Keratinocyte (primary cell): ENCODE data around the gene ULK4. TPM values are rescaled to one million over a fixed set of nuclear protein-coding genes. Genes with fewer than 3 reads are reported as not detected.

Experiments
- DNase-seq: peaks from one replicate; pipeline ENCODE4 v3.0.0-alpha.2; 2011; ENCODE audit warnings: low read depth, missing footprints, low spot score
- FAIRE-seq: peaks from 2 replicates; lab custom pipeline; 2011; peaks lifted over from hg19 to GRCh38; lab: Jason Lieb, UNC
- H2AFZ ChIP-seq: 2 replicates; pipeline ENCODE4 v1.6.0; 2012; ENCODE audit warnings: low read length, control low read depth, inconsistent platforms; ENCODE audit not compliant: control insufficient read depth
- H3K27ac ChIP-seq: 2 replicates; pipeline ENCODE4 v1.5.1; 2011; ENCODE audit warnings: low read length; ENCODE audit not compliant: control insufficient read depth, insufficient read depth
- H3K27me3 ChIP-seq: 3 replicates; pipeline ENCODE4 v1.6.0; 2011; ENCODE audit warnings: low read length; ENCODE audit not compliant: control insufficient read depth, insufficient read depth; ENCODE audit errors: extremely low read depth
- H3K36me3 ChIP-seq, 2 experiments: 2 replicates in 1 of 2; 3 replicates in 1 of 2; pipeline ENCODE4 v1.5.1; 2011; ENCODE audit warnings: low read length in 2 of 2, mild to moderate bottlenecking in 1 of 2; ENCODE audit not compliant: control insufficient read depth in 2 of 2, insufficient read depth in 2 of 2; ENCODE audit errors: extremely low read depth in 1 of 2
- H3K4me1 ChIP-seq: 3 replicates; pipeline ENCODE4 v1.5.1; 2011; ENCODE audit warnings: low read length; ENCODE audit not compliant: control insufficient read depth, insufficient read depth; ENCODE audit errors: extremely low read depth
- H3K4me2 ChIP-seq: 3 replicates; pipeline ENCODE4 v1.6.0; 2011; ENCODE audit warnings: low read depth, low read length; ENCODE audit not compliant: control insufficient read depth, insufficient read depth; ENCODE audit errors: extremely low read depth
- H3K4me3 ChIP-seq, 3 experiments: fragments of 200-600 bp in 1 of 3; sonication (generic) in 1 of 3; 2 replicates in 2 of 3; 3 replicates in 1 of 3; pipeline ENCODE4 v1.5.1; 2011 to 2016; ENCODE audit warnings: low read length in 3 of 3, mild to moderate bottlenecking in 3 of 3, control low read depth in 2 of 3, inconsistent platforms in 1 of 3, low read depth in 1 of 3, mixed read lengths in 1 of 3, mixed run types in 1 of 3, moderate library complexity in 1 of 3; ENCODE audit not compliant: control insufficient read depth in 2 of 3, insufficient read depth in 2 of 3; ENCODE audit errors: extremely low read depth in 1 of 3
- H3K79me2 ChIP-seq: 2 replicates; pipeline ENCODE4 v1.6.0; 2012; ENCODE audit warnings: low read length; ENCODE audit not compliant: control insufficient read depth, insufficient read depth
- H3K9ac ChIP-seq: 3 replicates; pipeline ENCODE4 v1.6.0; 2011; ENCODE audit warnings: low read length; ENCODE audit not compliant: control insufficient read depth, insufficient read depth; ENCODE audit errors: extremely low read depth
- H3K9me1 ChIP-seq: 3 replicates; pipeline ENCODE4 v1.6.0; 2011; ENCODE audit warnings: low read length; ENCODE audit not compliant: control insufficient read depth, insufficient read depth; ENCODE audit errors: extremely low read depth
- H3K9me3 ChIP-seq: 2 replicates; pipeline ENCODE4 v1.5.1; 2012; ENCODE audit warnings: low read depth, low read length; ENCODE audit not compliant: control insufficient read depth
- H4K20me1 ChIP-seq: 3 replicates; pipeline ENCODE4 v1.6.0; 2011; ENCODE audit warnings: low read length; ENCODE audit not compliant: control insufficient read depth, insufficient read depth; ENCODE audit errors: extremely low read depth
- EZH2 ChIP-seq: IDR thresholded peaks from one replicate; pipeline ENCODE4 v1.6.1; 2012; ENCODE audit warnings: inconsistent platforms, mild to moderate bottlenecking, low read length, moderate library complexity
- dilution Hi-C: fragments of 300-500 bp; cut with MboI; formaldehyde crosslinking; loops from one replicate; pipeline ENCODE4 v1.7.0; 2020; ENCODE audit warnings: low sequenced_read_pairs; ENCODE audit not compliant: extremely low pct_ligation_motif_present
- polyA plus RNA-seq, 5 experiments: library from polyadenylated mRNA; depleted of rRNA in 3 of 5; stranded (reverse) in 3 of 5; stranded (forward) in 1 of 5; unstranded in 1 of 5; fragments of >200 nt; gene quantifications; 1 replicate in 1 of 5; 2 replicates in 3 of 5; 3 replicates in 1 of 5; pipeline versions ENCODE4 v1.2.1 to v1.2.3, GENCODE V29; 2011 to 2012; ENCODE audit warnings: missing spikeins in 2 of 5, low read depth in 1 of 5, low replicate concordance in 1 of 5
- TF ChIP-seq, protein P1 (sequence below), 3 experiments: IDR thresholded peaks in 1 of 3; conservative IDR thresholded peaks in 1 of 3; optimal IDR thresholded peaks in 1 of 3; 2 replicates in 2 of 3; 3 replicates in 1 of 3; pipeline versions ENCODE3 to v1.5.1; 2011; ENCODE audit warnings: low read length in 3 of 3, mild to moderate bottlenecking in 3 of 3, moderate library complexity in 2 of 3, control low read depth in 1 of 3, inconsistent platforms in 1 of 3; ENCODE audit not compliant: insufficient read depth in 2 of 3; ENCODE audit errors: extremely low read depth in 1 of 3

Gene ULK4
- polyA plus RNA-seq, 1 donor (not counting 4 experiments of a cell fraction or from before 2014, with no cell fraction given), result 6.1 TPM

DNA sequence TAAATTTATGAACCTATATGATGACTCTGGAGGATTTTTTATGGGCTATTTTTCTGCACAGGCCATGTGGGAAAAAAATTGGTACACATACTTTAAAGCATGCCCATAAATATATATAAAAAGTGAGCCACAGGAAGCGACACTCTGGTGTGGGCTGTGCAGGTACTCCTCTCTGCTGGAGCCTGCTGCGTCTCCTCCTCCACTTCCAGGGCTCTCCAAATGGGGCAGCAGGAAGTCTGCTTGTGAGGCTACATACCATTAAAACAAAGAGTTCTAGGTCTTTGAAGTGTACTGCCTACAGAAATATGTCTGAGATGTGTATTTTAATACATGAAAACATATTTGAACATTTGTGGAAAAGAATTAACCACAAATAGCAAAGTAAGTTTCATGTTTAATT lies 627.5 kb downstream of the ULK4 start:
- Histone ChIP-seq H3K4me1 (no peaks in the 10 kb centered on the region), H3K4me2 (no peak overlapping the region), H4K20me1 (no peaks in the 10 kb centered on the region), H3K27ac (no peak overlapping the region), H3K9ac (no peak overlapping the region), H3K9me3 (no peaks in the 10 kb centered on the region), H3K36me3 (no peaks in the 10 kb centered on the region), H3K4me3 (no peak overlapping the region), H3K27me3 (no peaks in the 10 kb centered on the region), H2AFZ (no peak overlapping the region), H3K79me2 (no peaks in the 10 kb centered on the region), H3K9me1 (no peaks in the 10 kb centered on the region)
- no peak for TF ChIP-seq EZH2
- TF ChIP-seq, protein P1, sequence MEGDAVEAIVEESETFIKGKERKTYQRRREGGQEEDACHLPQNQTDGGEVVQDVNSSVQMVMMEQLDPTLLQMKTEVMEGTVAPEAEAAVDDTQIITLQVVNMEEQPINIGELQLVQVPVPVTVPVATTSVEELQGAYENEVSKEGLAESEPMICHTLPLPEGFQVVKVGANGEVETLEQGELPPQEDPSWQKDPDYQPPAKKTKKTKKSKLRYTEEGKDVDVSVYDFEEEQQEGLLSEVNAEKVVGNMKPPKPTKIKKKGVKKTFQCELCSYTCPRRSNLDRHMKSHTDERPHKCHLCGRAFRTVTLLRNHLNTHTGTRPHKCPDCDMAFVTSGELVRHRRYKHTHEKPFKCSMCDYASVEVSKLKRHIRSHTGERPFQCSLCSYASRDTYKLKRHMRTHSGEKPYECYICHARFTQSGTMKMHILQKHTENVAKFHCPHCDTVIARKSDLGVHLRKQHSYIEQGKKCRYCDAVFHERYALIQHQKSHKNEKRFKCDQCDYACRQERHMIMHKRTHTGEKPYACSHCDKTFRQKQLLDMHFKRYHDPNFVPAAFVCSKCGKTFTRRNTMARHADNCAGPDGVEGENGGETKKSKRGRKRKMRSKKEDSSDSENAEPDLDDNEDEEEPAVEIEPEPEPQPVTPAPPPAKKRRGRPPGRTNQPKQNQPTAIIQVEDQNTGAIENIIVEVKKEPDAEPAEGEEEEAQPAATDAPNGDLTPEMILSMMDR (optimal IDR thresholded peaks at IDR 0.05 in 1 of 3, IDR thresholded peaks at IDR 0.05 in 1 of 3, conservative IDR thresholded peaks at IDR 0.05 in 1 of 3; ENCODE audit: extremely low read depth in 1 of 3, insufficient read depth in 2 of 3, low read length in 3 of 3), result no peak
- dilution Hi-C loops, result no loop called here
- FAIRE-seq, result no peak
- DNase-seq, result no peak

DNA sequence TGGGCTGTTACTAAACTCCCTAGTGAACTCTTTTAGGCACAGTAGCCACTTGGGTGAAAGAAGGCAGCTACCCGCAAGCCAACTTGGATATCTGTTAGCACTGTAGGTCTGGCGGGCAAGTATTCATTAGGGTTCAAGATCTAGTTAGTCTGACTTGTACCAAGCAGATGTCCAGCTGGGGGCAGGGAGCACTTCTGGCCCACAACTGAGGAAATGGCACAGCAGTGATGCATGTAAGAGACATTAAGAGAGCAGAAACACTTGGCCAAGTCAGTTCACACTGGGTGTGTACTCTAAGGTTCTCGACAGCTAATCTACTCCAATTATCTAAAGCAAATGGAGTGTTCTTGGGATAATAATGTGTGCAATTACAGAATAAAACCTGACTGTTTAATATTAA lies 630.9 kb downstream of the ULK4 start:
- Histone ChIP-seq H3K4me2 (no peak overlapping the region), H3K4me3 (no peak overlapping the region), H3K9ac (no peak overlapping the region), H3K4me1 (peaks cover 16% of the 10 kb centered on the region), H4K20me1 (no peaks in the 10 kb centered on the region), H3K27ac (no peak overlapping the region), H3K79me2 (no peaks in the 10 kb centered on the region), H3K9me1 (peaks cover 3% of the 10 kb centered on the region), H3K9me3 (no peaks in the 10 kb centered on the region), H3K27me3 (no peaks in the 10 kb centered on the region), H2AFZ (no peak overlapping the region), H3K36me3 (no peaks in the 10 kb centered on the region)
- dilution Hi-C loops, result no loop called here
- DNase-seq, result no peak
- FAIRE-seq, result no peak
- TF ChIP-seq EZH2, result no peak
- TF ChIP-seq, protein P1 (optimal IDR thresholded peaks at IDR 0.05 in 1 of 3, IDR thresholded peaks at IDR 0.05 in 1 of 3, conservative IDR thresholded peaks at IDR 0.05 in 1 of 3; ENCODE audit: extremely low read depth in 1 of 3, insufficient read depth in 2 of 3, low read length in 3 of 3), result no peak
